Muscle layer of duodenum (tissue), 2 donors: ENCODE results near the gene AP4M1.
A peak's percentile ranks its signal among the peaks of the same experiment; 100 is the strongest.

Experiments
- H3K27ac ChIP-seq: one replicate; pipeline ENCODE4 v1.7.0; 2013; ENCODE audit warnings: mild to moderate bottlenecking, low read length
- H3K27me3 ChIP-seq: one replicate; pipeline ENCODE4 v1.7.0; 2013; ENCODE audit warnings: low read depth, mild to moderate bottlenecking, control low read depth, low read length
- H3K36me3 ChIP-seq, 2 donors: one replicate each; pipeline ENCODE4 v1.7.0; 2013; ENCODE audit warnings: low read length in 2 of 2, control low read depth in 1 of 2, mild to moderate bottlenecking in 1 of 2; ENCODE audit not compliant: insufficient read depth in 2 of 2, control insufficient read depth in 1 of 2
- H3K4me1 ChIP-seq, 2 donors: one replicate each; pipeline ENCODE4 v1.7.0; 2013; ENCODE audit warnings: low read length in 2 of 2, mild to moderate bottlenecking in 2 of 2, control low read depth in 1 of 2, moderate library complexity in 1 of 2; ENCODE audit not compliant: insufficient read depth in 2 of 2, control insufficient read depth in 1 of 2
- H3K4me3 ChIP-seq, 2 donors: one replicate each; pipeline ENCODE4 v1.7.0; 2013; ENCODE audit warnings: low read length in 2 of 2, low read depth in 1 of 2, mild to moderate bottlenecking in 1 of 2
- H3K9me3 ChIP-seq, 2 donors: one replicate each; pipeline ENCODE4 v1.7.0; 2013; ENCODE audit warnings: low read length in 2 of 2, control low read depth in 1 of 2, mild to moderate bottlenecking in 1 of 2; ENCODE audit not compliant: control insufficient read depth in 1 of 2
- donor health status: healthy.

Gene AP4M1

GRCh38 chr7:100087055-100087750 is 14.2 kb upstream of the AP4M1 start:
- H3K9me3 ChIP-seq: no peaks in the 10 kb centered on the region
- no peaks in the 10 kb centered on the region for H3K27me3 ChIP-seq
- H3K36me3 ChIP-seq: peaks cover 19 to 21% of the 10 kb centered on the region in 2 donors
- no peak overlapping the region for H3K4me3 ChIP-seq
- H3K4me1 ChIP-seq: peaks cover 5 to 25% of the 10 kb centered on the region in 2 donors
- H3K27ac ChIP-seq: no peak overlapping the region

GRCh38 chr7:100088095-100088620 is 13.3 kb upstream of the AP4M1 start:
- Histone ChIP-seq H3K36me3 (peaks cover 28 to 29% of the 10 kb centered on the region in 2 donors), H3K4me3 (peak overlapping the region; percentile 58 to 88), H3K27ac (peak overlapping the region; percentile 84), H3K9me3 (no peaks in the 10 kb centered on the region), H3K27me3 (no peaks in the 10 kb centered on the region), H3K4me1 (peaks cover 5 to 15% of the 10 kb centered on the region in 2 donors)

GRCh38 chr7:100088621-100089457 is 12.6 kb upstream of the AP4M1 start, which contains the start of gene COPS6:
COPS6 (plus strand) TSS chr7:100088969; CDS start chr7:100088991, 22 bp downstream.
- Histone ChIP-seq H3K36me3 (peaks cover 30 to 35% of the 10 kb centered on the region in 2 donors), H3K27me3 (no peaks in the 10 kb centered on the region), H3K9me3 (no peaks in the 10 kb centered on the region), H3K4me1 (peaks cover 5 to 21% of the 10 kb centered on the region in 2 donors), H3K27ac (peak within 1 kb of the TSS; percentile 84), H3K4me3 (peak within 1 kb of the TSS; percentile 86 to 88)

GRCh38 chr7:100089458-100090196 is 11.8 kb upstream of the AP4M1 start:
- Histone ChIP-seq H3K4me1 (peaks cover 5 to 27% of the 10 kb centered on the region in 2 donors), H3K9me3 (no peaks in the 10 kb centered on the region), H3K27me3 (no peaks in the 10 kb centered on the region), H3K36me3 (peaks cover 36 to 43% of the 10 kb centered on the region in 2 donors), H3K4me3 (peak overlapping the region; percentile 86 to 88), H3K27ac (peak overlapping the region; percentile 2)

- no peak overlapping the region for H3K27ac ChIP-seq
- no peaks in the 10 kb centered on the region for H3K9me3 ChIP-seq
- no peak overlapping the region for H3K4me3 ChIP-seq
- H3K4me1 ChIP-seq: peaks cover 5 to 27% of the 10 kb centered on the region in 2 donors
- H3K36me3 ChIP-seq: peaks cover 39 to 54% of the 10 kb centered on the region in 2 donors
- H3K27me3 ChIP-seq: no peaks in the 10 kb centered on the region
Observed at GRCh38 chr7:100090527-100091410, 10.7 kb upstream of the AP4M1 start.

- no peak overlapping the region for H3K27ac ChIP-seq
- peaks cover 5 to 27% of the 10 kb centered on the region in 2 donors for H3K4me1 ChIP-seq
- H3K9me3 ChIP-seq: no peaks in the 10 kb centered on the region
- no peak overlapping the region for H3K4me3 ChIP-seq
- no peaks in the 10 kb centered on the region for H3K27me3 ChIP-seq
- H3K36me3 ChIP-seq: peaks cover 46 to 62% of the 10 kb centered on the region in 2 donors
Observed at GRCh38 chr7:100091411-100092181, 9.8 kb upstream of the AP4M1 start.

GRCh38 chr7:100093054-100093453 is 8.4 kb upstream of the AP4M1 start:
- H3K9me3 ChIP-seq: no peaks in the 10 kb centered on the region
- H3K4me1 ChIP-seq: peaks cover 5 to 24% of the 10 kb centered on the region in 2 donors
- no peak overlapping the region for H3K27ac ChIP-seq
- peaks cover 56 to 75% of the 10 kb centered on the region in 2 donors for H3K36me3 ChIP-seq
- H3K4me3 ChIP-seq: no peak overlapping the region
- H3K27me3 ChIP-seq: no peaks in the 10 kb centered on the region

GRCh38 chr7:100093498-100093897 is 7.9 kb upstream of the AP4M1 start:
- no peaks in the 10 kb centered on the region for H3K9me3 ChIP-seq
- peaks cover 60 to 79% of the 10 kb centered on the region in 2 donors for H3K36me3 ChIP-seq
- no peaks in the 10 kb centered on the region for H3K27me3 ChIP-seq
- H3K4me3 ChIP-seq: no peak overlapping the region
- no peak overlapping the region for H3K27ac ChIP-seq
- peaks cover 5 to 20% of the 10 kb centered on the region in 2 donors for H3K4me1 ChIP-seq

- H3K4me1 ChIP-seq: peaks cover 5 to 23% of the 10 kb centered on the region in 2 donors
- H3K36me3 ChIP-seq: peaks cover 65 to 84% of the 10 kb centered on the region in 2 donors
- no peak overlapping the region for H3K27ac ChIP-seq
- no peaks in the 10 kb centered on the region for H3K27me3 ChIP-seq
- H3K9me3 ChIP-seq: no peaks in the 10 kb centered on the region
- no peak overlapping the region for H3K4me3 ChIP-seq
Observed at GRCh38 chr7:100093925-100094486, 7.4 kb upstream of the AP4M1 start.
